CD4-positive, CD25-positive, alpha-beta regulatory T cell (primary cell): Measurements from ENCODE around the gene IKZF3. TPM values are rescaled to one million over a fixed set of nuclear protein-coding genes. Genes with fewer than 3 reads are reported as not detected.
A peak's percentile ranks its signal among the peaks of the same experiment; 100 is the strongest.
"Not testable (repeated sequence)": the region's sequence is repeated elsewhere in the genome, so short reads cannot be mapped to it uniquely, and the experiment has no call there.

Source experiments
- ATAC-seq, 2 donors: fragments of 150-1000 bp; cut with Tn5 transposase; one replicate each; pipeline ENCODE4 v1.10.0; 2021; ENCODE audit warnings: low read depth in 2 of 2, moderate number of reproducible peaks in 2 of 2, moderate library complexity in 1 of 2
- DNase-seq, 3 donors: peaks; one replicate each; pipeline versions ENCODE4 v3.0.0 to v3.0.0-alpha.2; 2012 to 2022; ENCODE audit warnings: mixed read lengths in 1 of 3
- H3K27ac ChIP-seq: one replicate; pipeline ENCODE4 v1.7.0; 2013; ENCODE audit warnings: mild to moderate bottlenecking, low read length; ENCODE audit not compliant: insufficient read depth, poor library complexity, severe bottlenecking
- H3K27me3 ChIP-seq: one replicate; pipeline ENCODE4 v1.7.0; 2013; ENCODE audit warnings: low read length; ENCODE audit not compliant: control insufficient read depth, insufficient read depth
- H3K36me3 ChIP-seq: one replicate; pipeline ENCODE4 v1.7.0; 2013; ENCODE audit warnings: mild to moderate bottlenecking, low read length, moderate library complexity; ENCODE audit not compliant: control insufficient read depth, insufficient read depth
- H3K4me1 ChIP-seq: 2 replicates; pipeline ENCODE4 v1.7.0; 2013; ENCODE audit warnings: mild to moderate bottlenecking, low read length; ENCODE audit not compliant: insufficient read depth, control insufficient read depth, poor library complexity, severe bottlenecking
- H3K4me3 ChIP-seq: one replicate; pipeline ENCODE4 v1.7.0; 2013; ENCODE audit warnings: low read depth, mild to moderate bottlenecking, low read length, moderate library complexity
- H3K9me3 ChIP-seq, 2 experiments: 1 replicate in 1 of 2; 2 replicates in 1 of 2; pipeline ENCODE4 v1.7.0; 2013; ENCODE audit warnings: low read length in 2 of 2, mild to moderate bottlenecking in 1 of 2, moderate library complexity in 1 of 2; ENCODE audit not compliant: control insufficient read depth in 2 of 2
- H3K27ac Mint-ChIP-seq, 3 donors: one replicate each; pipeline ENCODE4 v1.8.0; 2020 to 2022; ENCODE audit warnings: mild to moderate bottlenecking in 3 of 3, mixed read lengths in 3 of 3, moderate library complexity in 2 of 3
- H3K27me3 Mint-ChIP-seq: one replicate; pipeline ENCODE4 v1.8.0; 2022; ENCODE audit warnings: mild to moderate bottlenecking, mixed read lengths
- H3K36me3 Mint-ChIP-seq: one replicate; pipeline ENCODE4 v1.8.0; 2020; ENCODE audit warnings: mixed read lengths
- H3K4me1 Mint-ChIP-seq, 4 donors: one replicate each; pipeline ENCODE4 v1.8.0; 2020 to 2022; ENCODE audit warnings: mixed read lengths in 4 of 4, mild to moderate bottlenecking in 1 of 4
- H3K4me3 Mint-ChIP-seq, 4 donors: one replicate each; pipeline ENCODE4 v1.8.0; 2020 to 2022; ENCODE audit warnings: mild to moderate bottlenecking in 4 of 4, mixed read lengths in 4 of 4, moderate library complexity in 3 of 4
- H3K9me3 Mint-ChIP-seq, 7 donors: one replicate each; pipeline ENCODE4 v1.8.0; 2020 to 2022; ENCODE audit warnings: mixed read lengths in 7 of 7, mild to moderate bottlenecking in 3 of 7, moderate library complexity in 2 of 7
- polyA plus RNA-seq, 4 donors: library from polyadenylated mRNA; unstranded; fragments of 300-500 nt; fragmentation: Illumina TruSeq; gene quantifications; one replicate each; pipeline ENCODE4 v1.2.3, GENCODE V29; 2021
- total RNA-seq: library from RNA; stranded (reverse); gene quantifications from one replicate; pipeline ENCODE4 v1.2.3, GENCODE V29; 2022

Gene IKZF3
- total RNA-seq, result 146 TPM
- polyA plus RNA-seq, result 10 to 100 TPM; 30.4 to 40.6 (median 34.1) TPM

GRCh38 chr17:39863918-39864746 is at the start of gene IKZF3:
Gene IKZF3, minus strand, starts transcription at chr17:39864312. Its CDS starts 186 bp downstream, at chr17:39864126.
- Mint-ChIP-seq H3K4me1 (peaks cover 40 to 75% (median 63%) of the 10 kb centered on the region in 4 donors), H3K9me3 (no peaks in the 10 kb centered on the region), H3K27ac (peak within 1 kb of the TSS; percentile 95 to 98 (median 97)), H3K4me3 (peak within 1 kb of the TSS; percentile 93 to 99 (median 95)), H3K27me3 (no peaks in the 10 kb centered on the region), H3K36me3 (no peaks in the 10 kb centered on the region)
- peaks cover 68% of the 10 kb centered on the region for H3K4me1 ChIP-seq
- H3K27ac ChIP-seq, result peak within 1 kb of the TSS; percentile 91
- H3K27me3 ChIP-seq, result no peaks in the 10 kb centered on the region
- ATAC-seq (peak; percentile 73 to 75), DNase-seq (peak; percentile 71 to 79 (median 76))
- H3K36me3 ChIP-seq, result no peaks in the 10 kb centered on the region
- H3K4me3 ChIP-seq, result peak within 1 kb of the TSS; percentile 97
- H3K9me3 ChIP-seq, result no peaks in the 10 kb centered on the region

DNA sequence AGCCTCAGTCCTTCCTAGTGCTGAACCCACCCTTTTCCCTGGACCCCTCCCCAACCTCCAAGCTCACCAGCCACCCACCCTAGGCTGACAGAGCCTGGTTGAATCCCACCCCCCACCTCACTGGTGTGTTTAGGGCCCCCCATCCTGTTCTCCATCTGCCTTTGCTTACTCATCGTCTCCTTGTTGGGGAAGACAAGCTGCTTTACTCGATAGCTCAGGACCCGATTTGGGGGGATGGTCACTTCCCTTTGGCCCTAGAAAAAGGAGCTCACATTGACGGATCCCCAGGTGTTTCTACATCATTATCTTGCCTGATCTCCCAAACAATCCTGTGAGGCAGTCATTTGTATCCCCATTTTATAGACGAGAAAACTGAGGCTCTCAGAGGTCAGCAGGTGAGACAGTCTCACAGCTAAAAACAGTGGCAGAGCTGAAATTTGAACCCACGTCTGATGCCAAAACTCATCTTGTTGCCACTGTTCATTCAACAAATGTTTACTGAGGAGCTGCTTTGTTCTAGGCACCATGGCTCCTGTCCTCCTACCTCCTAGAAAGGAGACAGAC is 44.8 kb upstream of the IKZF3 start:
- no peaks in the 10 kb centered on the region for H3K4me1 ChIP-seq
- H3K27ac ChIP-seq, result no peak overlapping the region
- DNase-seq, result no peak
- Mint-ChIP-seq H3K9me3 (no peaks in the 10 kb centered on the region), H3K27me3 (no peaks in the 10 kb centered on the region), H3K4me1 (peaks cover 0 to 3% (median 0%) of the 10 kb centered on the region in 4 donors), H3K36me3 (peaks cover 51% of the 10 kb centered on the region), H3K4me3 (peak overlapping the region in 1 of 4 donors; percentile 5), H3K27ac (no peak overlapping the region)
- peaks cover 19% of the 10 kb centered on the region for H3K36me3 ChIP-seq
- no peaks in the 10 kb centered on the region for H3K27me3 ChIP-seq
- H3K4me3 ChIP-seq, result no peak overlapping the region
- H3K9me3 ChIP-seq, result no peaks in the 10 kb centered on the region
- no peak for ATAC-seq

GRCh38 chr17:39904990-39905288 is 40.8 kb upstream of the IKZF3 start:
- no peaks in the 10 kb centered on the region for H3K27me3 ChIP-seq
- H3K27ac Mint-ChIP-seq, result no peak overlapping the region
- H3K4me1 ChIP-seq, result peaks cover 3% of the 10 kb centered on the region
- H3K4me3 Mint-ChIP-seq, result no peak overlapping the region
- no peak overlapping the region for H3K4me3 ChIP-seq
- H3K36me3 Mint-ChIP-seq, result peaks cover 40% of the 10 kb centered on the region
- ATAC-seq, result no peak
- no peak overlapping the region for H3K27ac ChIP-seq
- peaks cover 11% of the 10 kb centered on the region for H3K36me3 ChIP-seq
- peaks cover 0 to 4% (median 2%) of the 10 kb centered on the region in 4 donors for H3K4me1 Mint-ChIP-seq
- H3K27me3 Mint-ChIP-seq, result no peaks in the 10 kb centered on the region
- no peak for DNase-seq
- no peaks in the 10 kb centered on the region for H3K9me3 ChIP-seq
- no peaks in the 10 kb centered on the region for H3K9me3 Mint-ChIP-seq

GRCh38 chr17:39903158-39903884 is 39.2 kb upstream of the IKZF3 start:
- no peak overlapping the region for H3K27ac ChIP-seq
- ATAC-seq (no peak), DNase-seq (peak in 1 of 3 donors; percentile 77)
- Mint-ChIP-seq H3K4me1 (peaks cover 0 to 4% (median 2%) of the 10 kb centered on the region in 4 donors), H3K27ac (peak overlapping the region in 2 of 3 donors; percentile 25 to 58), H3K36me3 (peaks cover 31% of the 10 kb centered on the region), H3K9me3 (no peaks in the 10 kb centered on the region), H3K4me3 (no peak overlapping the region), H3K27me3 (no peaks in the 10 kb centered on the region)
- H3K4me1 ChIP-seq, result peaks cover 3% of the 10 kb centered on the region
- H3K9me3 ChIP-seq, result no peaks in the 10 kb centered on the region
- H3K27me3 ChIP-seq, result no peaks in the 10 kb centered on the region
- H3K4me3 ChIP-seq, result no peak overlapping the region
- peaks cover 7% of the 10 kb centered on the region for H3K36me3 ChIP-seq

- not testable (repeated sequence) for H3K27me3 ChIP-seq, H3K4me1 Mint-ChIP-seq, DNase-seq, H3K9me3 Mint-ChIP-seq, H3K27ac ChIP-seq, H3K4me1 ChIP-seq, ATAC-seq, H3K36me3 ChIP-seq, H3K4me3 ChIP-seq, H3K27ac Mint-ChIP-seq, H3K4me3 Mint-ChIP-seq, H3K9me3 ChIP-seq, H3K27me3 Mint-ChIP-seq
- peaks cover 25% of the 10 kb centered on the region for H3K36me3 Mint-ChIP-seq
Observed at GRCh38 chr17:39902027-39902426, 37.9 kb upstream of the IKZF3 start.

GRCh38 chr17:39899215-39899614 is 35.1 kb upstream of the IKZF3 start:
- H3K9me3 ChIP-seq, result no peaks in the 10 kb centered on the region
- DNase-seq, result no peak
- no peak for ATAC-seq
- Mint-ChIP-seq H3K4me1 (peaks cover 6 to 8% (median 7%) of the 10 kb centered on the region in 4 donors), H3K36me3 (peaks cover 7% of the 10 kb centered on the region), H3K27me3 (no peaks in the 10 kb centered on the region), H3K9me3 (no peaks in the 10 kb centered on the region), H3K4me3 (no peak overlapping the region), H3K27ac (no peak overlapping the region)
- H3K27me3 ChIP-seq, result no peaks in the 10 kb centered on the region
- H3K27ac ChIP-seq, result no peak overlapping the region
- H3K4me3 ChIP-seq, result no peak overlapping the region
- H3K4me1 ChIP-seq, result peaks cover 3% of the 10 kb centered on the region
- H3K36me3 ChIP-seq, result no peaks in the 10 kb centered on the region

- no peak for ATAC-seq
- no peaks in the 10 kb centered on the region for H3K4me1 ChIP-seq
- peaks cover 4% of the 10 kb centered on the region for H3K36me3 Mint-ChIP-seq
Observed at GRCh38 chr17:39898088-39898487, 34.0 kb upstream of the IKZF3 start.

More at GRCh38 chr17:39898088-39898487, 34.0 kb upstream of the IKZF3 start:
- no peaks in the 10 kb centered on the region for H3K27me3 Mint-ChIP-seq
- no peak overlapping the region for H3K27ac ChIP-seq
- no peak overlapping the region for H3K4me3 Mint-ChIP-seq
- DNase-seq, result no peak
- H3K9me3 ChIP-seq, result no peaks in the 10 kb centered on the region
- no peaks in the 10 kb centered on the region for H3K27me3 ChIP-seq
- no peak overlapping the region for H3K4me3 ChIP-seq
- peak overlapping the region in 1 of 3 donors; percentile 26 for H3K27ac Mint-ChIP-seq
- H3K36me3 ChIP-seq, result no peaks in the 10 kb centered on the region
- H3K4me1 Mint-ChIP-seq, result peaks cover 3 to 8% (median 5%) of the 10 kb centered on the region in 4 donors
- no peaks in the 10 kb centered on the region for H3K9me3 Mint-ChIP-seq
